ENCODE measurements around the gene POLN. TPM values are rescaled to one million over a fixed set of nuclear protein-coding genes. Genes with fewer than 3 reads are reported as not detected.
"Not testable (repeated sequence)": the region's sequence is repeated elsewhere in the genome, so short reads cannot be mapped to it uniquely, and the experiment has no call there.

Gene POLN
- total RNA-seq, 1 experiment from 2014 or later: 0.85 TPM

DNA sequence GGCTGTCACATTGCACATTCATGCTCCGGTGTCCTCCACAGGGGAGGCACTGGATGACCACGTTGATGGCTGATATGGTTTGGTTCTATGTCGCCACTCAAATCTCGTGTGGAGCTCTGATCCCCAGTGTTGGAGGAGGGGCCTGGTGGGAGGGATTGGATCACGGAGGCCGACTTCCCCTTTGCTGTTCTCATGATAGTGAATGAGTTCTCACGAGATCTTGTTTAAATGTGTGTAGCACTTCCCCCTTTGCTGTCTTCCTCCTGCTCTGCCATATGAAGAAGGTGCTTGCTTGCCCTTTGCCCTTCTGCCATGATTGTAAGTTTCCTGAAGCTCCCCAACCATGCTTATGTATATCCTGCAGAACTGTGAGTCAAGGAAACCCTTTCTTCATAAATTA lies 205.1 kb downstream of the POLN start:
- in situ Hi-C loops (cut with HindIII; ENCODE audit: low pct_unique_long_range_greater_than_20kb, low sequenced_read_pairs): no loop called here
- DNase-seq (ENCODE audit: low read depth, low spot score): no peak

DNA sequence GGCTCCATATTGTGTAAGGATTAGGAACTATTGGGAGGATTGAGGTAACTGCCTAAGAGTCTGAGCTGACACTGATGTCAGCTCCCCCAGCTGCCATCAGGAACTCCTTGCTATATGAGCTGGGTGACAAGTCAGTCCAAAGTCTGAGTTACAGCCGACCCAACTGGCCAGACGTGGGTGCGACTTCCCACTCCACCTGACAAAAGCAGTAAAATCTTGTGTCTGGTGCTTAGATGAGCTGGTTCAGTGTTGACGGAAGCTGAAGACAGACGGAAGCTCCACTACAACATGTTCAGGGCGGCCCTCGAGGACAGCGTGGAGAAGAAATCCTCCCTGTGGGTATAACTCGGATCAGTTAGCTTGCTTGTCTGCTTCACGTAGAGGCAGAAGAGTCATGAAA lies 205.6 kb downstream of the POLN start:
- no peak for DNase-seq (ENCODE audit: low read depth, low spot score)
- in situ Hi-C loops (cut with HindIII; ENCODE audit: low pct_unique_long_range_greater_than_20kb, low sequenced_read_pairs): no loop called here

DNA sequence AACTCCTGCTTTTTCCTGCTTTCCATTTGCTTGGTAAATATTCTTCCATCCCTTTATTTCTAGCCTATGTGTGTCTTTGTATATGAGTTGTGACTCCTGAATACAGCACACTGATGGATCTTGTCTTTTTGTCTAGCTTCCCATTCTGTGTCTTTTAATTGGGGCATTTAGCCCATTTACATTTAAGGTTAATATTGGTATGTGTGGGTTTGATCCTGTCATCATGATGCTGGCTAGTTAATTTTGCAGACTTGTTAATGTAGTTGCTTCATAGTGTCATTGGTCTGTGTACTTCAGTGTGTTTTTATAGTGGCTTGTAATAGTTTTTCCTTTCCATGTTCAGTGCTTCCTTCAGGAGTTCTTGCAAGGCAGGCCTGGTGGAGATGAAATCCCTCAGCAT lies 210.8 kb downstream of the POLN start:
- DNase-seq (ENCODE audit: low read depth, low spot score); in situ Hi-C loops (cut with HindIII; ENCODE audit: low pct_unique_long_range_greater_than_20kb, low sequenced_read_pairs): not testable (repeated sequence)

DNA sequence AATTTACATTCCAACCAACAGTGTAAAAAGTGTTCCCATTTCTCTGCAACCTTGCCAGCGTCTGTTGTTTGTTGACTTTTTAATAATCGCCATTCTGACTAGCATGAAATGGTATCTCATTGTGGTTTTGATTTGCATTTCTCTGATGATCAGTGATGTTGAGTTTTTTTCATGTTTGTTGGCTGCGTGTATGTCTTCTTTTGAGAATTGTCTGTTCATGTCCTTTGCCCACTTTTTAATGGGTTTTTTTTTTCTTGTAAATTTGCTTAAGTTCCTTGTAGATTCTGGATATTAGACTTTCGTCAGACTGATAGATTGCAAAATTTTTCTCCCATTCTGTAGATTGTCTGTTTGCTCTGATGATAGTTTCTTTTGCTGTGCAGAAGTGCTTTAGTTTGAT lies 214.8 kb downstream of the POLN start:
- in situ Hi-C loops (cut with HindIII; ENCODE audit: low pct_unique_long_range_greater_than_20kb, low sequenced_read_pairs): not testable (repeated sequence)

DNA sequence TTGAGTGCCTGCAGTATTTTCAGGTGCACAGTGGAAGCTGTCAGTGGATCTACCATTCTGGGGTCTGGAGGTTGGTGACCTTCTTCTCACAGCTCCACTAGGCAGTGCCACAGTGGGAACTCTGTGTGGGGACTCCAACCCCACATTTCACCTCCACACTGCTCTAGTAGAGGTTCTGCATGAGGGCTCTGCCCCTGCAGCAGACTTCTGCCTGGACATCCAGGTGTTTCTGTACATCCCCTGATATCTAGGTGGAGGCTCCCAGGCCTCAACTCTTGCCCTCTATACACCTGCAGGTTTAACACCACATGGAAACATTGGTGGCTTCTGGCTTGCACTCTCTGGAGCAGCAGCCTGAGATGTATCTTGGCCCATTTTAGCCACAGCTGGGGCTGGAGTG lies 216.1 kb downstream of the POLN start:
- in situ Hi-C loops (cut with HindIII; ENCODE audit: low pct_unique_long_range_greater_than_20kb, low sequenced_read_pairs): no loop called here
- DNase-seq (ENCODE audit: low read depth, low spot score): no peak

More for the DNA sequence above, 214.8 kb downstream of the POLN start:
- DNase-seq (ENCODE audit: low read depth, low spot score): not testable (repeated sequence)

DNA sequence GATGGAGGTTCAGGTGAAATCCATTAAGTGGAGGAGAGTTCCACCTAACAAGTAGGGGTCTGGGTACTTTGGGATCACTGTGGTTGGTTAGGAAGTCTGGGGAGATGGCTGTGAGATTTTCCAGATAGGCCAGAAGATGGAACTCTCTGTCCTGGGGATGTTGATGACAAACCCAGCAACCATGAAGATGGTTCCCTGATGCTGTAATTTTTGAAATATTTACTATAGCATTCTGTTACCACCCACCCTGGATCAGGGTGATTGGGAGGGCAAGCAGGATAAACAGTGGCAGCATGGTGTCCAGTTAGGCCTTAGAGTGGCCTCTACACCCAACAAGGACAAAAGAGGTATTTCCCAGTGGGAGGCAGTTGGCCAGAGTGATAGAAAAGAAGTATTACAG lies 217.2 kb downstream of the POLN start:
- in situ Hi-C loops (cut with HindIII; ENCODE audit: low pct_unique_long_range_greater_than_20kb, low sequenced_read_pairs): no loop called here

More for the DNA sequence above, 217.2 kb downstream of the POLN start:
- no peak for DNase-seq (ENCODE audit: low read depth, low spot score)

Small RNA genes lying within 50 kb of the gene (small RNA-seq; reads per million reads assigned to genes)
- gene COX6B1P5: 0 reads per million in 2 experiments

Other genes starting within 250 kb of the POLN start
- gene NELFA, start 233.1 kb downstream of the POLN start, total RNA-seq (2014; rRNA removed; shearing (Covaris generic)): 14.7 and 17.0 TPM in 2 replicates
- 3.8 and 3.9 TPM in 2 replicates for gene NAT8L, start 182.8 kb downstream of the POLN start, total RNA-seq (2014; rRNA removed; shearing (Covaris generic))
- 9.4 and 11.8 TPM in 2 replicates for gene HAUS3, start within 50 bp of the POLN start, total RNA-seq (2014; rRNA removed; shearing (Covaris generic))
- gene MXD4, start 20.0 kb upstream of the POLN start, total RNA-seq (2014; rRNA removed; shearing (Covaris generic)): 9.7 and 10.9 TPM in 2 replicates
- 2.6 and 3.1 TPM in 2 replicates for gene ZFYVE28, start 176.5 kb upstream of the POLN start, total RNA-seq (2014; rRNA removed; shearing (Covaris generic))
- gene CFAP99, start 176.8 kb upstream of the POLN start, total RNA-seq (2014; rRNA removed; shearing (Covaris generic)): not detected in 2 replicates
- gene RNF4, start 227.0 kb upstream of the POLN start, total RNA-seq (2014; rRNA removed; shearing (Covaris generic)): 45.0 and 50.1 TPM in 2 replicates